Mucosa of rectum (tissue), 2 donors: Measurements from ENCODE around the gene TSPAN18.

Source experiments
- H3K27ac ChIP-seq, 2 donors: one replicate each; pipeline ENCODE4 v1.7.0; 2013; ENCODE audit warnings: inconsistent platforms in 2 of 2, low read depth in 2 of 2, low read length in 2 of 2
- H3K27me3 ChIP-seq, 2 donors: one replicate each; pipeline ENCODE4 v1.7.0; 2013; ENCODE audit warnings: low read length in 2 of 2; ENCODE audit not compliant: control insufficient read depth in 2 of 2, insufficient read depth in 2 of 2
- H3K36me3 ChIP-seq, 2 donors: one replicate each; pipeline ENCODE4 v1.7.0; 2013; ENCODE audit warnings: low read length in 2 of 2; ENCODE audit not compliant: control insufficient read depth in 2 of 2, insufficient read depth in 2 of 2
- H3K4me1 ChIP-seq, 2 donors: one replicate each; pipeline ENCODE4 v1.7.0; 2013; ENCODE audit warnings: low read length in 2 of 2, mild to moderate bottlenecking in 1 of 2; ENCODE audit not compliant: control insufficient read depth in 2 of 2, insufficient read depth in 2 of 2
- H3K4me3 ChIP-seq, 2 donors: one replicate each; pipeline ENCODE4 v1.7.0; 2013; ENCODE audit warnings: low read length in 2 of 2
- H3K9ac ChIP-seq, 2 donors: one replicate each; pipeline ENCODE4 v1.7.0; 2013; ENCODE audit warnings: low read length in 2 of 2, low read depth in 1 of 2, mild to moderate bottlenecking in 1 of 2
- H3K9me3 ChIP-seq, 2 donors: one replicate each; pipeline ENCODE4 v1.7.0; 2013; ENCODE audit warnings: low read length in 2 of 2; ENCODE audit not compliant: control insufficient read depth in 2 of 2
- donor health status: healthy.
- donor health status: Normal muscosa, but diverticular disease.

The TSPAN18 gene

GRCh38 chr11:44758983-44759382 lies 32.2 kb downstream of the TSPAN18 start:
- Histone ChIP-seq H3K27me3 (peaks cover 0 to 5% of the 10 kb centered on the region in 2 donors), H3K4me1 (peaks cover 0 to 7% of the 10 kb centered on the region in 2 donors), H3K27ac (no peak overlapping the region)

GRCh38 chr11:44759743-44760476 lies 33.1 kb downstream of the TSPAN18 start:
- no peaks in the 10 kb centered on the region for H3K9me3 ChIP-seq
- H3K27ac ChIP-seq: peak overlapping the region in 1 of 2 donors; percentile 8
- peaks cover 0 to 5% of the 10 kb centered on the region in 2 donors for H3K27me3 ChIP-seq
- H3K36me3 ChIP-seq: no peaks in the 10 kb centered on the region
- peaks cover 0 to 7% of the 10 kb centered on the region in 2 donors for H3K4me1 ChIP-seq
- no peak overlapping the region for H3K4me3 ChIP-seq
- H3K9ac ChIP-seq: no peak overlapping the region

More at GRCh38 chr11:44758983-44759382, 32.2 kb downstream of the TSPAN18 start:
- no peaks in the 10 kb centered on the region for H3K36me3 ChIP-seq
- H3K4me3 ChIP-seq: no peak overlapping the region
- no peak overlapping the region for H3K9ac ChIP-seq
- H3K9me3 ChIP-seq: no peaks in the 10 kb centered on the region

DNA sequence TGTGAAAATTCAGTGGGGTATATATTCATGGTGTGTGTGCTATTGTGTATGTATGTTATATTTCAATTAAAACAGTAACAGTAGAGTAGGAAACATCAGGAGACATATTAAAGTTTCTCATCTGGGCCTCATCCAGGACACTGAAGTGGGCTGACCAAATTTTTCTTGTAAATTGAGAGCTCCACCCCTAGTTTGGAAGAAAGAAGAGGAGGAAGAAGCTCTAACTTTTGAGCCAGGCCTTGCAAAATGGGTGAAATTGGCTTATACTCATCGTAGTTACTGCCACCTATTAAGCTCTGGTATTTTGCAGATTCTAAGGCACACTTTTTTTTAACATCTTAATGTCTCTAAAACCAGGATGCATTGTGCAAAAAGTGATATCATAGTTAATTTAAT lies 33.7 kb downstream of the TSPAN18 start:
- no peak overlapping the region for H3K9ac ChIP-seq

DNA sequence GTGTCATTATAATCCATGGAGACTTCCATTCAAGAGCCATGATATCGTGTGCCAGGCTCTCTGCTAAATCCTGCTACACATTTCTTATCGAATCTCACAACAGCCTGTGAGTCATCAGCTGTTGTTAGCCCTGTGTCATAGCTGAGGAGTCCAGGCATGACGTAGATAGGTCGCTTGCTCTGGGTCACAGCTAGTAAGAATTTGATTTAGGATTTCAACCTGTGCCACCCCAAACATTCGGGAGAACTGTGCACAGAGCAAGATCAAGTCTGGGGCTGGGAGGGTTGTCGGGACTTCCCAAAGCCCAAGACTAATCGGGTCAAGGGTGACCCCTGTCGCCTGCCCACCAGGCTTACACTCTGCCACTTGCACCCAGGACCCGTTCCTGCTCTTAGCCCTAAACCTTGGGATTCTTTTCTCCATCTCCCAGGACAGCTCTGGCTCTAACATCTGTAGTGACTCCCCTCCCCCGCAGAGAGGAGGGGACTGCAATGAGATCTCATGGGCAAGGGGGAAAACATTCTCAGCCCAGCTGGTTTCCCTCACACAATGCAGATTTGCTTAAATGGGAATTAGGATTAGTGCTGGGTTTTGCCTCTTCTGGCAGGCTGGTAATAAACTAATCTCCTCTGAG lies 34.3 kb downstream of the TSPAN18 start:
- no peaks in the 10 kb centered on the region for H3K9me3 ChIP-seq
- H3K27ac ChIP-seq: peak overlapping the region; percentile 28 to 31
- no peak overlapping the region for H3K9ac ChIP-seq
- H3K4me3 ChIP-seq: no peak overlapping the region
- peaks cover 0 to 5% of the 10 kb centered on the region in 2 donors for H3K27me3 ChIP-seq
- H3K4me1 ChIP-seq: peaks cover 0 to 7% of the 10 kb centered on the region in 2 donors
- H3K36me3 ChIP-seq: no peaks in the 10 kb centered on the region

More for the DNA sequence above, 33.7 kb downstream of the TSPAN18 start:
- Histone ChIP-seq H3K36me3 (no peaks in the 10 kb centered on the region), H3K27ac (peak overlapping the region in 1 of 2 donors; percentile 28), H3K27me3 (peaks cover 0 to 5% of the 10 kb centered on the region in 2 donors), H3K4me1 (peaks cover 0 to 7% of the 10 kb centered on the region in 2 donors), H3K9me3 (no peaks in the 10 kb centered on the region), H3K4me3 (no peak overlapping the region)

- Histone ChIP-seq H3K9me3 (no peaks in the 10 kb centered on the region), H3K27me3 (peaks cover 0 to 5% of the 10 kb centered on the region in 2 donors), H3K9ac (no peak overlapping the region), H3K36me3 (no peaks in the 10 kb centered on the region), H3K4me3 (no peak overlapping the region), H3K4me1 (peaks cover 0 to 8% of the 10 kb centered on the region in 2 donors), H3K27ac (peak overlapping the region in 1 of 2 donors; percentile 28)
Measured at GRCh38 chr11:44761551-44761961, 34.8 kb downstream of the TSPAN18 start.

DNA sequence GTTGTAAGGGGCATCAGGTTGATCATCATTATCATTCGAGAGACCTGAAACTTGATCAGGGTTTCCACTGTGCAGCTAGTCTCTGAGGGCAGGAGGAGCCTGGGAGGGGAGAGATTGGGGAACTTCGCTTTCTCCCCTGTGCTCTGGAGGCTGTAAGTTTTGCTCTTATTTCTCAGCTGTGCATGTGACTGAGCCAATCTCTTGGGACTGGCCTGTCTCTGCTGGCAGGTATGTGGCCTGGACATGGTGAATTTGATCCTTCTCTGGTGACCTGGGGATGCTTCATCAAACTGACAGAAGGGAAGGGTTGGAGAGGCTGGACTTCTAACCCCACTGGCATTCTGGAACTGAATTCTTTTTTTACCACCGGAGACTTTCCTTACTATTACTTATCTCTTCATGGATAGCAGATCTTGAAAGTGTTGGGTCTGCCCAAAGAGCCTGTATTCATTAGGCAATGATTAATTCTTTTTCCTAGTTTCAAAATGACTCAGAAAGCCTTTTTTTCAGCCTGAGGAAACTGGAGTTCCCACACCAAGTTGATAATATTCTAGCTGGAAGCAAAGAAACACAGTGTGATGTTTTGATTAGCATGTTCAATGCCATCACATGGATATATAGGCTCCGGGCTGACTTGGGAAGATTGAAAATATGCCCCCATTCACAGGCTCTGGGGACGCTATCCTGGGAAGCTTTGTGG lies 36.5 kb downstream of the TSPAN18 start:
- H3K27ac ChIP-seq: no peak overlapping the region
- H3K4me3 ChIP-seq: no peak overlapping the region
- H3K9me3 ChIP-seq: no peaks in the 10 kb centered on the region
- no peaks in the 10 kb centered on the region for H3K36me3 ChIP-seq
- peaks cover 0 to 5% of the 10 kb centered on the region in 2 donors for H3K27me3 ChIP-seq
- H3K9ac ChIP-seq: no peak overlapping the region
- H3K4me1 ChIP-seq: peaks cover 0 to 9% of the 10 kb centered on the region in 2 donors

- Histone ChIP-seq H3K9me3 (no peaks in the 10 kb centered on the region), H3K9ac (no peak overlapping the region), H3K27me3 (peaks cover 0 to 5% of the 10 kb centered on the region in 2 donors), H3K27ac (no peak overlapping the region), H3K4me1 (peaks cover 0 to 9% of the 10 kb centered on the region in 2 donors), H3K36me3 (no peaks in the 10 kb centered on the region), H3K4me3 (no peak overlapping the region)
Measured at GRCh38 chr11:44764583-44764982, 37.8 kb downstream of the TSPAN18 start.

DNA sequence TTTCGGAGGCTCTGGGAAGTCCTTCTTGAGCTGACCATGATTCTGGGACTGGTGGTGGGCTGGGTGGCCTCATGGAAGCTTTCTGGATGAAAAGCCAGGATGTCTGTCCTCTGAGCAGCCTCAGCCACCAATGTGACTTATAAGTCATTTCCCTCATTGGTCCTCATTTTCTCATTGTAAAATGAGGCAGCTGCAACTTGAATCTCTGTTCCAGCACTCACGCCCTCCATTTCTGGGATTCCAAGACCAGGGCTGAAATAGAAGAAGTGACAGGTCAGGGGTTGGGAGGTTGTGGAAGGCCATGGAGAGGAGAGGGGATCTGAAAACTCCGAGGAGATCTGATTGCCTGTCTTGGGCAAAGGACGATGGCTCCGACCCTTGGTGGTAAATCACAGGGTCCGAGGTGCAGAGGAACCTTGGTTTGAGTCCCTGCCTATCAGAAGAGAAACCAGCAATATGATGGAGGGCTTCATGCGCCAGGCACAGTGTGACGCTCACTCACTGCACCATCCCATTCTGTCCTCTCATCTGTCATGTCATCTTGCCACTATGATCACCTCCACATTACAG lies 38.3 kb downstream of the TSPAN18 start:
- no peaks in the 10 kb centered on the region for H3K36me3 ChIP-seq
- H3K4me3 ChIP-seq: no peak overlapping the region
- no peak overlapping the region for H3K27ac ChIP-seq
- peaks cover 0 to 5% of the 10 kb centered on the region in 2 donors for H3K27me3 ChIP-seq
- H3K9me3 ChIP-seq: no peaks in the 10 kb centered on the region
- no peak overlapping the region for H3K9ac ChIP-seq
- peaks cover 0 to 8% of the 10 kb centered on the region in 2 donors for H3K4me1 ChIP-seq

- Histone ChIP-seq H3K4me3 (no peak overlapping the region), H3K27me3 (peaks cover 0 to 5% of the 10 kb centered on the region in 2 donors), H3K4me1 (peaks cover 0 to 6% of the 10 kb centered on the region in 2 donors), H3K27ac (peak overlapping the region; percentile 30 to 59), H3K9ac (no peak overlapping the region), H3K36me3 (no peaks in the 10 kb centered on the region), H3K9me3 (no peaks in the 10 kb centered on the region)
Measured at GRCh38 chr11:44765676-44766075, 38.9 kb downstream of the TSPAN18 start.
